Activated naive CD8-positive, alpha-beta T cell treated with anti-CD3 and anti-CD28 coated beads for 36 hours (primary cell): Measurements from ENCODE around the gene SETX. TPM values are rescaled to one million over a fixed set of nuclear protein-coding genes. Genes with fewer than 3 reads are reported as not detected.
"Not testable (repeated sequence)": the region's sequence is repeated elsewhere in the genome, so short reads cannot be mapped to it uniquely, and the experiment has no call there.

Experiments used
- DNase-seq: peaks from one replicate; pipeline ENCODE4 v3.0.0; 2021
- H3K27ac Mint-ChIP-seq: one replicate; pipeline ENCODE4 v1.8.0; 2022; ENCODE audit warnings: mild to moderate bottlenecking, moderate library complexity, mixed read lengths
- H3K27me3 Mint-ChIP-seq: one replicate; pipeline ENCODE4 v1.8.0; 2022; ENCODE audit warnings: mild to moderate bottlenecking, mixed read lengths
- H3K36me3 Mint-ChIP-seq: one replicate; pipeline ENCODE4 v1.8.0; 2021; ENCODE audit warnings: mild to moderate bottlenecking, mixed read lengths
- H3K4me1 Mint-ChIP-seq: one replicate; pipeline ENCODE4 v1.8.0; 2021; ENCODE audit warnings: mixed read lengths
- H3K4me3 Mint-ChIP-seq: one replicate; pipeline ENCODE4 v1.8.0; 2022; ENCODE audit warnings: mild to moderate bottlenecking, moderate library complexity, mixed read lengths
- H3K9me3 Mint-ChIP-seq: one replicate; pipeline ENCODE4 v1.8.0; 2022; ENCODE audit warnings: mixed read lengths
- total RNA-seq, 2 experiments: library from RNA; stranded (reverse); gene quantifications; one replicate each; pipeline ENCODE4 v1.2.3, GENCODE V29; 2021

The SETX gene
- 10 to 100 TPM; 34.8 to 34.9 TPM for total RNA-seq

- peak within 1 kb of the TSS; percentile 98 for H3K27ac Mint-ChIP-seq
- no peaks in the 10 kb centered on the region for H3K27me3 Mint-ChIP-seq
- DNase-seq: peak; percentile 96
- no peaks in the 10 kb centered on the region for H3K9me3 Mint-ChIP-seq
- peaks cover 41% of the 10 kb centered on the region for H3K4me1 Mint-ChIP-seq
- H3K4me3 Mint-ChIP-seq: peak within 1 kb of the TSS; percentile 91
- H3K36me3 Mint-ChIP-seq: peaks cover 31% of the 10 kb centered on the region
Observed at GRCh38 chr9:132354637-132355355, at the start of gene SETX. Gene SETX (minus strand): TSS chr9:132354986. CDS start chr9:132349428, 5,558 bp downstream.

GRCh38 chr9:132404228-132404881 lies 49.6 kb upstream of the SETX start:
- Mint-ChIP-seq H3K27me3 (peaks cover 3% of the 10 kb centered on the region), H3K4me1 (peaks cover 45% of the 10 kb centered on the region), H3K27ac (peak overlapping the region; percentile 94), H3K9me3 (no peaks in the 10 kb centered on the region), H3K4me3 (peak overlapping the region; percentile 82), H3K36me3 (peaks cover 48% of the 10 kb centered on the region)
- DNase-seq: peak; percentile 46

GRCh38 chr9:132401824-132402223 lies 47.0 kb upstream of the SETX start:
- peaks cover 57% of the 10 kb centered on the region for H3K36me3 Mint-ChIP-seq
- H3K4me3 Mint-ChIP-seq: no peak overlapping the region
- DNase-seq: no peak
- H3K9me3 Mint-ChIP-seq: no peaks in the 10 kb centered on the region
- H3K27me3 Mint-ChIP-seq: no peaks in the 10 kb centered on the region
- H3K4me1 Mint-ChIP-seq: peaks cover 39% of the 10 kb centered on the region
- H3K27ac Mint-ChIP-seq: peak overlapping the region; percentile 42

GRCh38 chr9:132395560-132395959 lies 40.8 kb upstream of the SETX start:
- no peaks in the 10 kb centered on the region for H3K27me3 Mint-ChIP-seq
- H3K4me1 Mint-ChIP-seq: no peaks in the 10 kb centered on the region
- peaks cover 26% of the 10 kb centered on the region for H3K36me3 Mint-ChIP-seq
- no peak for DNase-seq
- H3K9me3 Mint-ChIP-seq: no peaks in the 10 kb centered on the region
- H3K27ac Mint-ChIP-seq: no peak overlapping the region
- H3K4me3 Mint-ChIP-seq: no peak overlapping the region

- H3K27ac Mint-ChIP-seq: no peak overlapping the region
- DNase-seq: no peak
- no peaks in the 10 kb centered on the region for H3K9me3 Mint-ChIP-seq
- no peak overlapping the region for H3K4me3 Mint-ChIP-seq
- H3K36me3 Mint-ChIP-seq: peaks cover 14% of the 10 kb centered on the region
- no peaks in the 10 kb centered on the region for H3K4me1 Mint-ChIP-seq
- no peaks in the 10 kb centered on the region for H3K27me3 Mint-ChIP-seq
Observed at GRCh38 chr9:132391449-132391848, 36.7 kb upstream of the SETX start.

GRCh38 chr9:132390966-132391365 lies 36.2 kb upstream of the SETX start:
- no peak overlapping the region for H3K27ac Mint-ChIP-seq
- peaks cover 12% of the 10 kb centered on the region for H3K36me3 Mint-ChIP-seq
- no peak overlapping the region for H3K4me3 Mint-ChIP-seq
- H3K27me3 Mint-ChIP-seq: no peaks in the 10 kb centered on the region
- H3K4me1 Mint-ChIP-seq: no peaks in the 10 kb centered on the region
- no peaks in the 10 kb centered on the region for H3K9me3 Mint-ChIP-seq
- no peak for DNase-seq

- Mint-ChIP-seq H3K27ac (no peak overlapping the region), H3K9me3 (no peaks in the 10 kb centered on the region), H3K36me3 (peaks cover 28% of the 10 kb centered on the region), H3K4me3 (no peak overlapping the region), H3K4me1 (peaks cover 28% of the 10 kb centered on the region), H3K27me3 (no peaks in the 10 kb centered on the region)
- DNase-seq: no peak
Observed at GRCh38 chr9:132387133-132387532, 32.3 kb upstream of the SETX start.

GRCh38 chr9:132384376-132384775 lies 29.6 kb upstream of the SETX start:
- Mint-ChIP-seq H3K9me3 (no peaks in the 10 kb centered on the region), H3K27me3 (no peaks in the 10 kb centered on the region), H3K4me3 (no peak overlapping the region), H3K36me3 (peaks cover 31% of the 10 kb centered on the region), H3K27ac (peak overlapping the region; percentile 73), H3K4me1 (peaks cover 32% of the 10 kb centered on the region)
- DNase-seq: no peak

GRCh38 chr9:132383462-132383883 lies 28.7 kb upstream of the SETX start:
- Mint-ChIP-seq H3K4me1 (peaks cover 32% of the 10 kb centered on the region), H3K36me3 (peaks cover 31% of the 10 kb centered on the region), H3K27me3 (no peaks in the 10 kb centered on the region), H3K4me3 (no peak overlapping the region), H3K9me3 (no peaks in the 10 kb centered on the region), H3K27ac (peak overlapping the region; percentile 57)
- DNase-seq: no peak

GRCh38 chr9:132381966-132382541 lies 27.3 kb upstream of the SETX start:
- no peak for DNase-seq
- peak overlapping the region; percentile 55 for H3K27ac Mint-ChIP-seq
- H3K36me3 Mint-ChIP-seq: peaks cover 28% of the 10 kb centered on the region
- H3K9me3 Mint-ChIP-seq: no peaks in the 10 kb centered on the region
- no peaks in the 10 kb centered on the region for H3K27me3 Mint-ChIP-seq
- no peak overlapping the region for H3K4me3 Mint-ChIP-seq
- peaks cover 32% of the 10 kb centered on the region for H3K4me1 Mint-ChIP-seq

- H3K27me3 Mint-ChIP-seq, DNase-seq, H3K27ac Mint-ChIP-seq, H3K4me3 Mint-ChIP-seq, H3K9me3 Mint-ChIP-seq: not testable (repeated sequence)
- Mint-ChIP-seq H3K4me1 (peaks cover 18% of the 10 kb centered on the region), H3K36me3 (peaks cover 29% of the 10 kb centered on the region)
Observed at GRCh38 chr9:132378416-132378815, 23.6 kb upstream of the SETX start.

GRCh38 chr9:132377769-132378168 lies 23.0 kb upstream of the SETX start:
- Mint-ChIP-seq H3K4me1 (peaks cover 17% of the 10 kb centered on the region), H3K36me3 (peaks cover 28% of the 10 kb centered on the region)
- not testable (repeated sequence) for H3K4me3 Mint-ChIP-seq, H3K9me3 Mint-ChIP-seq, DNase-seq, H3K27ac Mint-ChIP-seq, H3K27me3 Mint-ChIP-seq

- peaks cover 14% of the 10 kb centered on the region for H3K4me1 Mint-ChIP-seq
- no peaks in the 10 kb centered on the region for H3K27me3 Mint-ChIP-seq
- peak overlapping the region; percentile 40 for H3K27ac Mint-ChIP-seq
- no peak overlapping the region for H3K4me3 Mint-ChIP-seq
- H3K9me3 Mint-ChIP-seq: no peaks in the 10 kb centered on the region
- DNase-seq: no peak
- H3K36me3 Mint-ChIP-seq: peaks cover 24% of the 10 kb centered on the region
Observed at GRCh38 chr9:132372177-132373095, 17.6 kb upstream of the SETX start.

- peaks cover 14% of the 10 kb centered on the region for H3K4me1 Mint-ChIP-seq
- H3K36me3 Mint-ChIP-seq: peaks cover 20% of the 10 kb centered on the region
- no peak for DNase-seq
- H3K27me3 Mint-ChIP-seq: no peaks in the 10 kb centered on the region
- H3K9me3 Mint-ChIP-seq: no peaks in the 10 kb centered on the region
- H3K27ac Mint-ChIP-seq: no peak overlapping the region
- no peak overlapping the region for H3K4me3 Mint-ChIP-seq
Observed at GRCh38 chr9:132370592-132370991, 15.8 kb upstream of the SETX start.

GRCh38 chr9:132369421-132369820 lies 14.6 kb upstream of the SETX start:
- peaks cover 14% of the 10 kb centered on the region for H3K4me1 Mint-ChIP-seq
- H3K27ac Mint-ChIP-seq: no peak overlapping the region

More at GRCh38 chr9:132369421-132369820, 14.6 kb upstream of the SETX start:
- Mint-ChIP-seq H3K9me3 (no peaks in the 10 kb centered on the region), H3K36me3 (peaks cover 13% of the 10 kb centered on the region), H3K4me3 (no peak overlapping the region), H3K27me3 (no peaks in the 10 kb centered on the region)
- DNase-seq: no peak
